PFSK-1 (cell line): ENCODE measurements around the gene TNNT1.

Experiments
- FOXP2 ChIP-seq: optimal IDR thresholded peaks from 2 replicates; pipeline ENCODE3; 2011; ENCODE audit warnings: borderline replicate concordance, control low read depth, inconsistent platforms; ENCODE audit not compliant: insufficient read depth; ENCODE audit errors: extremely low read length, extremely low read depth
- POLR2AphosphoS5 ChIP-seq: IDR thresholded peaks from 2 replicates; pipeline ENCODE4 v1.6.1; 2012; ENCODE audit warnings: low read depth, mild to moderate bottlenecking, control low read depth, low read length, moderate library complexity
- SIN3A ChIP-seq: IDR thresholded peaks from 2 replicates; pipeline ENCODE4 v1.6.1; 2012; ENCODE audit warnings: mild to moderate bottlenecking, low read length, moderate library complexity, borderline replicate concordance; ENCODE audit not compliant: insufficient read depth
- TAF1 ChIP-seq: IDR thresholded peaks from 2 replicates; pipeline ENCODE4 v1.6.1; 2012; ENCODE audit warnings: low read length, control low read depth, borderline replicate concordance; ENCODE audit not compliant: insufficient read depth
- TF ChIP-seq, protein P1 (sequence below), 2 experiments: IDR thresholded peaks; 2 replicates each; pipeline versions ENCODE4 v1.6.1 to v1.8.0; 2011 to 2012; ENCODE audit warnings: low read depth in 2 of 2, low read length in 2 of 2, control low read depth in 1 of 2, inconsistent platforms in 1 of 2, mild to moderate bottlenecking in 1 of 2, moderate library complexity in 1 of 2; ENCODE audit not compliant: insufficient read depth in 1 of 2

Gene TNNT1

DNA sequence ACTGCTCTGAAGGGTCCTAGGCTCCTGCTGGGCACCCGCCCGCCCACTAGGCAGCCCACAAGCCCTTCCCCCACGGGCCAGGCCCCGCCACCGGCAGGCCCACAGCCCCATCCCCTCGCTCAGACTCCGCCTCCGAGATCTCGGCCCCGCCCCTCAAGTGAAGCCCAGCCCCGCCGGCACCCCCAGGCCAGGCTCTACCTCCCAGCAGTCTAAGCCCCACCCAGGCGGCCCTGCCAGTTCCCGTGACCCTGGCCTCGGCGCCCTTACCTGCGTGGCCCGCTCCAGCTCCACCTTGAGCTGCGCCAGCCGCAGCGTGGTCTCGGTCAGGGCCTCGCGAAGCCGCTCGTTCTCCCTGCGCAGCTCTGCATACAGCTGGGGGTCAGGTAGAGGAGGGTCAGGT, 57.1 kb downstream of the TNNT1 start:
- TF ChIP-seq POLR2AphosphoS5 (no peak), FOXP2 (no peak), TAF1 (no peak), SIN3A (no peak)
- TF ChIP-seq, protein P1, sequence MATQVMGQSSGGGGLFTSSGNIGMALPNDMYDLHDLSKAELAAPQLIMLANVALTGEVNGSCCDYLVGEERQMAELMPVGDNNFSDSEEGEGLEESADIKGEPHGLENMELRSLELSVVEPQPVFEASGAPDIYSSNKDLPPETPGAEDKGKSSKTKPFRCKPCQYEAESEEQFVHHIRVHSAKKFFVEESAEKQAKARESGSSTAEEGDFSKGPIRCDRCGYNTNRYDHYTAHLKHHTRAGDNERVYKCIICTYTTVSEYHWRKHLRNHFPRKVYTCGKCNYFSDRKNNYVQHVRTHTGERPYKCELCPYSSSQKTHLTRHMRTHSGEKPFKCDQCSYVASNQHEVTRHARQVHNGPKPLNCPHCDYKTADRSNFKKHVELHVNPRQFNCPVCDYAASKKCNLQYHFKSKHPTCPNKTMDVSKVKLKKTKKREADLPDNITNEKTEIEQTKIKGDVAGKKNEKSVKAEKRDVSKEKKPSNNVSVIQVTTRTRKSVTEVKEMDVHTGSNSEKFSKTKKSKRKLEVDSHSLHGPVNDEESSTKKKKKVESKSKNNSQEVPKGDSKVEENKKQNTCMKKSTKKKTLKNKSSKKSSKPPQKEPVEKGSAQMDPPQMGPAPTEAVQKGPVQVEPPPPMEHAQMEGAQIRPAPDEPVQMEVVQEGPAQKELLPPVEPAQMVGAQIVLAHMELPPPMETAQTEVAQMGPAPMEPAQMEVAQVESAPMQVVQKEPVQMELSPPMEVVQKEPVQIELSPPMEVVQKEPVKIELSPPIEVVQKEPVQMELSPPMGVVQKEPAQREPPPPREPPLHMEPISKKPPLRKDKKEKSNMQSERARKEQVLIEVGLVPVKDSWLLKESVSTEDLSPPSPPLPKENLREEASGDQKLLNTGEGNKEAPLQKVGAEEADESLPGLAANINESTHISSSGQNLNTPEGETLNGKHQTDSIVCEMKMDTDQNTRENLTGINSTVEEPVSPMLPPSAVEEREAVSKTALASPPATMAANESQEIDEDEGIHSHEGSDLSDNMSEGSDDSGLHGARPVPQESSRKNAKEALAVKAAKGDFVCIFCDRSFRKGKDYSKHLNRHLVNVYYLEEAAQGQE (IDR thresholded peaks at IDR 0.05; ENCODE audit: insufficient read depth in 1 of 2, low read depth in 2 of 2, low read length in 2 of 2), result no peak

DNA sequence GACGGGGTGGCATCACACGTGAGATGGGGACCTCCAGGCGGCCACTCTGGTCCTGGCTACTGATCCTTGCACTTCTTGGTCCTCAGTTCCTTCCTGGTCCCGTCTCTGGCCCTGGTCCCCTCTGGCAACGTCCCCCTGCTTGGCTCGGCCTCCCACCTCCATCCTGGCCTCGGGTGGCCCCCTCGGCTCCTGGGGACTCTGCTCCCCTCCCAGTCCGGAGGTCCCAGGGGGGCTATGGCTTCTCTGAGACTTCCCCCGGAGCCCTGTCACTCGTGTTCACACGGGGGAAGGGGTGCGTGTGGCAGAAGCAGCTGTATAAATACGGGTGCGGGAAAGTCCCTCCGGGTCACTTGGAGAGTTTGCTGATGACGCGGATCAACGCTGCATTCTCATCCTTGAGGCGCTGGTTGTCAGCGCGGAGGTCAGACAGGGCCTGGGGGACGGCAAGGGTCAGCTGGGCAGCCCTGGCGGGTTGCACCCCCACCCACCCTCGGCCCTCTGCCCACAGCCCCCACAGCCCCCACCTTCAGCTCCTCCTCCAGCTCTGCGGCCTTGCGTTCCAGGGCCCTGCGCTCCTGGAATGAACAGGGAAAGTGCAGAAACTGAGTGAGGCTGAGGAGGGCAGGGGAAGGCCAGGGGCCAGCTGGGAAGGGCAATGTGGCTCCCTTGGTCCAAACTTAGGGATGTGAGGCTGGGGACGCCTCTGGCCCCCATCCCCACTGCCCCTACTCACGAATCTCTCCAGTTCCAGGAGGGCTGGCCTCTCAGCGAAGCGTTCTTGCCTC, 57.7 kb downstream of the TNNT1 start:
- TF ChIP-seq TAF1, result no peak
- no peak for TF ChIP-seq SIN3A
- TF ChIP-seq, protein P1 (IDR thresholded peaks at IDR 0.05; ENCODE audit: insufficient read depth in 1 of 2, low read depth in 2 of 2, low read length in 2 of 2), result no peak
- no peak for TF ChIP-seq FOXP2
- no peak for TF ChIP-seq POLR2AphosphoS5

DNA sequence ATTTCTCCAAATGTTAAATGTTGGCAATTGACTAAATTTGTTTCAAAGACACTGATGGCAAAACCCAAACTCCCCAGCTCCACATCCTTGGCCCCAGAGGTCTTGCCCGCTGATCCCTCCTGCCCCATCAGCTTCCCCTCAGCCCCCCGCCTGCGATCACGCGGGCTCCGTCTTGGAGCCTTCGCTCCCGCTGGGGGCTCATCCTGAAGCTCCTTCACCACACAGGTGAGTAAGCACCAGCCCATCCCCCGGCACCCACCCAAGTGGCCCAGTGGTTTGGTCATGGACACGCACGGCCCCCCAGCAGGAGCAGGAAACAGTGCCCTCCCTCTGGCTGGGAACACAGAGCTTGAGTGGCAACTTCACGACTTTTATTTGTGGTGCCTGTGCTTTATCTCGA, 58.4 kb downstream of the TNNT1 start:
- TF ChIP-seq TAF1 (no peak), POLR2AphosphoS5 (no peak), FOXP2 (no peak)

DNA sequence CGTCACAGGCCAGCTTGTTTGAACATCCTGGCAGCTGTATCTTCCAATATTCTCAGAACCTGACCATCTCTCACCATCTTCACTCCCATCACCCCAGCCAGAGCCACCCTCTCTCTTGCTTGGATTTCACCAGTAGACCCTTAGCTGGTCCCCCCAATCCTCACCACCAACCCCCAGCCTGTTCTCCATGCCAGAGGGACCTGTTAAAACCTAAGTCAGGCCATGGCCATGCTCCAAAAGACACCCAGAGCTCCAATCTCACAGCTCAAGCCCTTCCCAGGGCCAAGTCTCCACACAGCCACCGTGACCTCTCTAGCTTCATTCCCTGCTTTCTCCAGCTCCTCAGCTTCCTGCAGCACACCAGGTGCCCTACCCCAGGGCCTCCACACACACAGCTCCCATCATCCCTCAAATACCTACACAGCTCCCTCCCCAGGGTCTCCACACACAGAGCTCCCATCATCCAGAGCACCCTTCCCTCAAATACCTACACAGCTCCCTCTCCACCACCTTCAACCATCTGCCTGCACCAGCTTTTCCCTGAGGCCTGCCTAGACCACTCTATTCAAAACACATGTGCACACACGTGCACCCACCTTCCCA, 59.6 kb downstream of the TNNT1 start:
- TF ChIP-seq POLR2AphosphoS5 (no peak), FOXP2 (no peak)
- TF ChIP-seq, protein P1 (IDR thresholded peaks at IDR 0.05; ENCODE audit: insufficient read depth in 1 of 2, low read depth in 2 of 2, low read length in 2 of 2), result no peak

DNA sequence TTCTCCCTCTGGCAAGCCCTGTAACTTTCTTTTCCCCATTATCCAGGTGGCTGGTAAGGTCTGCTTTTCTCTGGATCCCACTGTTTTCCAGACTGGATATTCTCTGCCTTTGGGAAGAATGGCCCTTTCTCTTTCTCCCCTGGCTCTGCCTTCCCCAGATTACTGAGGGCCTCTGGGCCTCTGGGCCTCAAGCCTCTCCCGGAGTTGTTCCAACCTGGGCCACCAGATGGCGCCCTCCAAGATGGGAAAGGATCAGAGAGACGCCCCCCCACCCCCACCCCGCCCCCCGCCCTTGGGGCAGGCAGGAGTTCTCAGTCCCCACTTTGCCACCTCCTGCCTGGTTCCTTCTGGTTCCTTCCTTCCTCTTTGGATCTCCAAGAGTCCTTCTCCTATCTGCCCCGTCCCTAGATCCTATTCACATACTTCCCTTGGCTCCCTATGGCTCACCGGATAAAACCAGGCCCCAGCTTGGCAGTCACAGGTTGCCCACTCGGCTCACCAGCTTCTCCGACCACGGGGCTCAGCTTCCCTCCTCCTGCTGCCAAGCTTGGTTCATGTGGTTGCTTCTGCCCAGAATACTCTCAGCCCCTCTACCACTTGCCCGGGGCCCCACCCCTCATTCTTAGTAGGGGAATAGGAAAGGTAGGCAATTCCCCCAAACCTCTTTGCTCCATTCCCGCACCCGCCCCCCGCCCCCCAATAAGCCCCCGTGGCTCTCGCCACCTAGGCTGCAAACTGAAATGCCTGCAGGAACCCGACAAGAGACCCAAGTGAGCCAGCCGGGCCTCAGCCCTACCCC, 60.3 kb downstream of the TNNT1 start:
- TF ChIP-seq, protein P1 (IDR thresholded peaks at IDR 0.05; ENCODE audit: insufficient read depth in 1 of 2, low read depth in 2 of 2, low read length in 2 of 2), result no peak
- no peak for TF ChIP-seq SIN3A
- no peak for TF ChIP-seq POLR2AphosphoS5
- TF ChIP-seq TAF1, result no peak
- no peak for TF ChIP-seq FOXP2
